Stomach (tissue), 19 donors: ENCODE results near the gene SERPIND1. TPM values are rescaled to one million over a fixed set of nuclear protein-coding genes. Genes with fewer than 3 reads are reported as not detected.

Experiments
- DNase-seq, 2 donors: peaks; one replicate each; pipeline versions ENCODE4 v3.0.0 to v3.0.0-alpha.2; 2013 to 2019
- H3K27ac ChIP-seq, 5 donors: fragments of 200-600 bp in 4 of 5; sonication (generic) in 4 of 5; one replicate each; pipeline ENCODE4 v1.5.1; 2013 to 2019; ENCODE audit warnings: mild to moderate bottlenecking in 1 of 5, moderate library complexity in 1 of 5
- H3K27me3 ChIP-seq, 3 donors: fragments of 200-600 bp; sonication (generic); one replicate each; pipeline ENCODE4 v1.5.1; 2017 to 2019; ENCODE audit warnings: mixed run types in 1 of 3
- H3K36me3 ChIP-seq, 4 donors: fragments of 200-600 bp; sonication (generic); 1 replicate in 3 of 4; 2 replicates in 1 of 4; pipeline ENCODE4 v1.5.1; 2016 to 2019
- H3K4me1 ChIP-seq, 4 donors: fragments of 200-600 bp; sonication (generic); one replicate each; pipeline ENCODE4 v1.5.1; 2016 to 2019
- H3K4me3 ChIP-seq, 4 donors: fragments of 200-600 bp; sonication (generic) in 3 of 4; one replicate each; pipeline ENCODE4 v1.5.1; 2016 to 2019; ENCODE audit warnings: mild to moderate bottlenecking in 1 of 4
- H3K9me3 ChIP-seq, 4 donors: fragments of 200-600 bp; sonication (generic); one replicate each; pipeline ENCODE4 v1.5.1; 2016 to 2019
- CTCF ChIP-seq, 7 experiments: fragments of 450-650 bp in 4 of 7; fragments of 200-600 bp in 3 of 7; sonication (generic) in 3 of 7; IDR thresholded peaks; one replicate each; pipeline ENCODE4 v1.5.1; 2016 to 2019; ENCODE audit warnings: antibody characterized with exemption in 7 of 7, control low read depth in 2 of 7, mild to moderate bottlenecking in 1 of 7
- EP300 ChIP-seq: sonication (generic); formaldehyde crosslinking; IDR thresholded peaks from one replicate; pipeline ENCODE4 v1.6.1; 2017; ENCODE audit warnings: antibody characterized with exemption
- POLR2A ChIP-seq, 4 donors: fragments of 450-650 bp; IDR thresholded peaks; one replicate each; pipeline ENCODE4 v1.6.1; 2016; ENCODE audit warnings: antibody characterized with exemption in 4 of 4, control low read depth in 2 of 4, mild to moderate bottlenecking in 1 of 4, moderate library complexity in 1 of 4
- POLR2AphosphoS5 ChIP-seq, 3 donors: sonication (generic); formaldehyde crosslinking; IDR thresholded peaks; one replicate each; pipeline ENCODE4 v1.6.1; 2016; ENCODE audit warnings: antibody characterized with exemption in 3 of 3
- WGBS, 5 donors: extraction: QIAGEN DNeasy Blood & Tissue Kit in 3 of 5; methylation state at CpG; one replicate each; pipeline versions ENCODE4 v1.1.5 to v1.1.7; 2013 to 2018; 5-methylcytosine and 5-hydroxymethylcytosine counted together
- intact Hi-C: fragments of 100-400 bp; cut with DNase I; formaldehyde crosslinking; loops from one replicate; pipeline ENCODE4 v1.15.1; 2023; ENCODE audit warnings: low total_unique reads
- long read RNA-seq, 10 donors: transcript quantifications; one replicate each; lab custom pipeline, GENCODE V29; 2026
- polyA plus RNA-seq, 3 donors: library from polyadenylated mRNA; stranded (reverse); fragments of 200-250 nt; gene quantifications; one replicate each; pipeline ENCODE4 v1.2.3, GENCODE V29; 2013
- total RNA-seq, 5 donors: library from RNA; depleted of rRNA; stranded (reverse); fragments of >200 nt; gene quantifications; one replicate each; pipeline versions ENCODE4 v1.1.0 to v1.2.3, GENCODE V29; 2014 to 2016
- donor health status: healthy with polysubstance abuse.
- donor health status: Bipolar disorder and iron deficiency.
- donor health status: healthy.

SERPIND1 gene
- total RNA-seq (under 1 TPM in 1 of 5 donors, not detected in 4; 0.55 TPM), polyA plus RNA-seq (under 1 TPM in 2 of 3 donors, not detected in 1; 0.10 to 0.46 TPM)
- long read RNA-seq, donor 1: 0 reads
- long read RNA-seq, donor 2: 0 reads
- long read RNA-seq, donor 3: 0 reads
- long read RNA-seq, donor 4: 0 reads
- long read RNA-seq, donor 5: 0 reads
- long read RNA-seq, donor 6: 0 reads
- long read RNA-seq, donor 7: 0 reads
- long read RNA-seq, donor 8: 0 reads
- long read RNA-seq, donor 9: 0 reads
- long read RNA-seq, donor 10: 0 reads

- no peak within 1 kb of the TSS for H3K27ac ChIP-seq
- H3K4me1 ChIP-seq: peaks cover 5 to 21% (median 9%) of the 10 kb centered on the region in 4 donors
- H3K9me3 ChIP-seq: no peaks in the 10 kb centered on the region
- no peaks in the 10 kb centered on the region for H3K27me3 ChIP-seq
- peaks cover 3 to 62% (median 44%) of the 10 kb centered on the region in 4 donors for H3K36me3 ChIP-seq
- DNase-seq: no peak
- no peak for TF ChIP-seq EP300
- no peak for TF ChIP-seq POLR2AphosphoS5 (IDR thresholded peaks at IDR 0.05)
- no peak for TF ChIP-seq CTCF (IDR thresholded peaks at IDR 0.05)
- TF ChIP-seq POLR2A (IDR thresholded peaks at IDR 0.05): no peak
- no peak within 1 kb of the TSS for H3K4me3 ChIP-seq
- intact Hi-C loops: no loop called here
- WGBS, 5 donors: 77 to 93% (median 80%) methylated on average over 3 to 4 of the region's 4 CpGs
Measured at GRCh38 chr22:20773793-20774212, at the start of gene SERPIND1. Gene SERPIND1, plus strand, starts transcription at chr22:20774113. Its CDS starts 5,200 bp downstream, at chr22:20779313.

- DNase-seq: no peak
- H3K4me3 ChIP-seq: no peak overlapping the region
- intact Hi-C loops: no loop called here
- TF ChIP-seq POLR2A (IDR thresholded peaks at IDR 0.05) (no peak), CTCF (IDR thresholded peaks at IDR 0.05) (no peak), EP300 (no peak), POLR2AphosphoS5 (IDR thresholded peaks at IDR 0.05) (no peak)
- no peak overlapping the region for H3K27ac ChIP-seq
- no peaks in the 10 kb centered on the region for H3K4me1 ChIP-seq
- H3K9me3 ChIP-seq: no peaks in the 10 kb centered on the region
- peaks cover 47 to 86% (median 79%) of the 10 kb centered on the region in 4 donors for H3K36me3 ChIP-seq
- WGBS, 5 donors: 83 to 98% (median 92%) methylated on average over 9 of the region's 9 CpGs
- H3K27me3 ChIP-seq: no peaks in the 10 kb centered on the region
Measured at GRCh38 chr22:20724676-20725454, 49.0 kb upstream of the SERPIND1 start.

GRCh38 chr22:20725987-20726558 is 47.8 kb upstream of the SERPIND1 start:
- Histone ChIP-seq H3K36me3 (peaks cover 43 to 83% (median 81%) of the 10 kb centered on the region in 4 donors), H3K9me3 (no peaks in the 10 kb centered on the region), H3K27ac (no peak overlapping the region), H3K4me1 (no peaks in the 10 kb centered on the region), H3K27me3 (no peaks in the 10 kb centered on the region), H3K4me3 (no peak overlapping the region)
- intact Hi-C loops: no loop called here
- WGBS, 5 donors: 86 to 91% (median 89%) methylated on average over 11 of the region's 11 CpGs
- TF ChIP-seq CTCF (IDR thresholded peaks at IDR 0.05) (no peak), POLR2AphosphoS5 (IDR thresholded peaks at IDR 0.05) (no peak), POLR2A (IDR thresholded peaks at IDR 0.05) (no peak), EP300 (no peak)
- DNase-seq: no peak
